Smooth muscle cell (in vitro differentiated cells): ENCODE results near the gene THUMPD2. TPM values are rescaled to one million over a fixed set of nuclear protein-coding genes. Genes with fewer than 3 reads are reported as not detected.
A peak's percentile ranks its signal among the peaks of the same experiment; 100 is the strongest.

Source experiments
- DNase-seq: peaks from one replicate; lab custom pipeline; 2025; ENCODE audit not compliant: unreplicated experiment; lab: John Stamatoyannopoulos, UW
- H2AFZ ChIP-seq: fragments of 200-600 bp; sonication (generic); 2 replicates; pipeline ENCODE4 v1.6.0; 2016; ENCODE audit warnings: antibody characterized with exemption, low read depth, mild to moderate bottlenecking
- H3F3A ChIP-seq: fragments of 200-600 bp; sonication (generic); 2 replicates; pipeline ENCODE4 v1.6.0; 2017; ENCODE audit warnings: antibody characterized with exemption, low read depth
- H3K27ac ChIP-seq: fragments of 200-600 bp; sonication (generic); 2 replicates; pipeline ENCODE4 v1.5.1; 2016; ENCODE audit warnings: low read depth, mild to moderate bottlenecking
- H3K27me3 ChIP-seq: fragments of 200-600 bp; sonication (generic); 2 replicates; pipeline ENCODE4 v1.6.1; 2016; ENCODE audit warnings: low read depth, mild to moderate bottlenecking
- H3K36me3 ChIP-seq: fragments of 200-600 bp; sonication (generic); 2 replicates; pipeline ENCODE4 v1.5.1; 2016; ENCODE audit warnings: low read depth
- H3K4me1 ChIP-seq: fragments of 200-600 bp; sonication (generic); 2 replicates; pipeline ENCODE4 v1.5.1; 2016; ENCODE audit warnings: low read depth
- H3K4me2 ChIP-seq: fragments of 200-600 bp; sonication (generic); 2 replicates; pipeline ENCODE4 v1.6.0; 2016; ENCODE audit warnings: mild to moderate bottlenecking
- H3K4me3 ChIP-seq: fragments of 200-600 bp; sonication (generic); 2 replicates; pipeline ENCODE4 v1.5.1; 2016; ENCODE audit warnings: mild to moderate bottlenecking
- H3K79me2 ChIP-seq: fragments of 200-600 bp; sonication (generic); 2 replicates; pipeline ENCODE4 v1.6.0; 2016; ENCODE audit warnings: low read depth, mild to moderate bottlenecking
- H3K9ac ChIP-seq: fragments of 200-600 bp; sonication (generic); 2 replicates; pipeline ENCODE4 v1.6.0; 2016; ENCODE audit warnings: low read depth
- H3K9me3 ChIP-seq: fragments of 200-600 bp; sonication (generic); replicated peaks from 2 replicates; pipeline ENCODE4 v1.5.1; 2016; ENCODE audit warnings: low read depth
- H4K20me1 ChIP-seq: fragments of 200-600 bp; sonication (generic); 2 replicates; pipeline ENCODE4 v1.6.0; 2016; ENCODE audit warnings: low read depth
- WGBS: methylation state at CpG from one replicate; pipeline ENCODE4 v1.1.7; 2016; ENCODE audit warnings: low lambda C conversion rate; 5-methylcytosine and 5-hydroxymethylcytosine counted together
- polyA plus RNA-seq: library from polyadenylated mRNA; unstranded; fragments of >200 nt; fragmentation: Nextera tagmentation; extraction: Ambion mirVana; gene quantifications from 2 replicates; pipeline ENCODE4 v1.2.1, GENCODE V29; 2016
- total RNA-seq: library from RNA; depleted of rRNA; stranded (reverse); fragments of >200 nt; gene quantifications from 2 replicates; pipeline ENCODE4 v1.2.3, GENCODE V29; 2014
- TF ChIP-seq, protein P1 (sequence below): fragments of 200-600 bp; sonication (generic); IDR thresholded peaks from 2 replicates; pipeline ENCODE4 v1.5.1; 2017; ENCODE audit warnings: borderline replicate concordance, mild to moderate bottlenecking, antibody characterized with exemption; ENCODE audit not compliant: insufficient read depth, poor library complexity, severe bottlenecking

THUMPD2 gene
- total and polyA plus RNA-seq, 2 experiments from 2014 or later, result 14.5 to 18.6 TPM

- Histone ChIP-seq H3K4me1 (peaks cover 24% of the 10 kb centered on the region), H3K79me2 (peaks cover 38% of the 10 kb centered on the region), H3F3A (peaks cover 29% of the 10 kb centered on the region), H2AFZ (no peak overlapping the region), H3K4me3 (peak overlapping the region; percentile 15), H3K9me3 (no peaks in the 10 kb centered on the region), H4K20me1 (no peaks in the 10 kb centered on the region), H3K36me3 (no peaks in the 10 kb centered on the region), H3K27me3 (no peaks in the 10 kb centered on the region), H3K4me2 (peak overlapping the region; percentile 82), H3K27ac (peak overlapping the region; percentile 98), H3K9ac (peak overlapping the region; percentile 91)
- DNase-seq, result no peak
- TF ChIP-seq, protein P1, sequence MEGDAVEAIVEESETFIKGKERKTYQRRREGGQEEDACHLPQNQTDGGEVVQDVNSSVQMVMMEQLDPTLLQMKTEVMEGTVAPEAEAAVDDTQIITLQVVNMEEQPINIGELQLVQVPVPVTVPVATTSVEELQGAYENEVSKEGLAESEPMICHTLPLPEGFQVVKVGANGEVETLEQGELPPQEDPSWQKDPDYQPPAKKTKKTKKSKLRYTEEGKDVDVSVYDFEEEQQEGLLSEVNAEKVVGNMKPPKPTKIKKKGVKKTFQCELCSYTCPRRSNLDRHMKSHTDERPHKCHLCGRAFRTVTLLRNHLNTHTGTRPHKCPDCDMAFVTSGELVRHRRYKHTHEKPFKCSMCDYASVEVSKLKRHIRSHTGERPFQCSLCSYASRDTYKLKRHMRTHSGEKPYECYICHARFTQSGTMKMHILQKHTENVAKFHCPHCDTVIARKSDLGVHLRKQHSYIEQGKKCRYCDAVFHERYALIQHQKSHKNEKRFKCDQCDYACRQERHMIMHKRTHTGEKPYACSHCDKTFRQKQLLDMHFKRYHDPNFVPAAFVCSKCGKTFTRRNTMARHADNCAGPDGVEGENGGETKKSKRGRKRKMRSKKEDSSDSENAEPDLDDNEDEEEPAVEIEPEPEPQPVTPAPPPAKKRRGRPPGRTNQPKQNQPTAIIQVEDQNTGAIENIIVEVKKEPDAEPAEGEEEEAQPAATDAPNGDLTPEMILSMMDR, result no peak
- 80% methylated on average over 3 of the region's 3 CpGs for WGBS
These were observed 43.4 kb downstream of the THUMPD2 start for GRCh38 chr2:39735648-39736047.

- peak overlapping the region; percentile 98 for H3K27ac ChIP-seq
- peak overlapping the region; percentile 82 for H3K4me2 ChIP-seq
- no peaks in the 10 kb centered on the region for H4K20me1 ChIP-seq
- no peak overlapping the region for H3K4me3 ChIP-seq
- no peaks in the 10 kb centered on the region for H3K9me3 ChIP-seq
- H3K36me3 ChIP-seq, result no peaks in the 10 kb centered on the region
- TF ChIP-seq, protein P1, result no peak
- DNase-seq, result no peak
- peaks cover 33% of the 10 kb centered on the region for H3F3A ChIP-seq
- H3K9ac ChIP-seq, result no peak overlapping the region
- H3K27me3 ChIP-seq, result no peaks in the 10 kb centered on the region
- H3K4me1 ChIP-seq, result peaks cover 24% of the 10 kb centered on the region
- H2AFZ ChIP-seq, result no peak overlapping the region
- H3K79me2 ChIP-seq, result peaks cover 38% of the 10 kb centered on the region
These were observed 44.6 kb downstream of the THUMPD2 start for GRCh38 chr2:39734445-39734844.

- H3K4me1 ChIP-seq, result peaks cover 22% of the 10 kb centered on the region
- peak overlapping the region; percentile 98 for H3K27ac ChIP-seq
- no peaks in the 10 kb centered on the region for H3K36me3 ChIP-seq
- H3K9ac ChIP-seq, result no peak overlapping the region
- H3K27me3 ChIP-seq, result no peaks in the 10 kb centered on the region
- H3K4me3 ChIP-seq, result no peak overlapping the region
- H3K79me2 ChIP-seq, result peaks cover 38% of the 10 kb centered on the region
- TF ChIP-seq, protein P1, result no peak
- peak overlapping the region; percentile 82 for H3K4me2 ChIP-seq
- WGBS, result 83% methylated on average over 10 of the region's 10 CpGs
- H3F3A ChIP-seq, result peaks cover 22% of the 10 kb centered on the region
- H2AFZ ChIP-seq, result no peak overlapping the region
- no peaks in the 10 kb centered on the region for H3K9me3 ChIP-seq
- DNase-seq, result no peak
- no peaks in the 10 kb centered on the region for H4K20me1 ChIP-seq
These were observed 45.9 kb downstream of the THUMPD2 start for GRCh38 chr2:39733070-39733674.

- WGBS, result 100% methylated on average over 1 of the region's 1 CpG
- Histone ChIP-seq H3K9me3 (no peaks in the 10 kb centered on the region), H3K9ac (no peak overlapping the region), H3K27me3 (no peaks in the 10 kb centered on the region), H2AFZ (no peak overlapping the region), H3K4me1 (peaks cover 16% of the 10 kb centered on the region), H3K4me3 (no peak overlapping the region), H4K20me1 (no peaks in the 10 kb centered on the region), H3F3A (peaks cover 18% of the 10 kb centered on the region), H3K27ac (peak overlapping the region; percentile 98), H3K4me2 (no peak overlapping the region), H3K36me3 (no peaks in the 10 kb centered on the region), H3K79me2 (peaks cover 38% of the 10 kb centered on the region)
- TF ChIP-seq, protein P1, result no peak
- DNase-seq, result no peak
These were observed 46.6 kb downstream of the THUMPD2 start for GRCh38 chr2:39732482-39732881.
